Nephron (organoid): ENCODE data around the gene ACOT6.
A peak's percentile ranks its signal among the peaks of the same experiment; 100 is the strongest.
"Not testable (repeated sequence)": the region's sequence is repeated elsewhere in the genome, so short reads cannot be mapped to it uniquely, and the experiment has no call there.

Experiments used
- H3K27ac Mint-ChIP-seq, 3 experiments: 2 replicates each; pipeline ENCODE4 v1.8.0; 2020; ENCODE audit warnings: mixed read lengths in 3 of 3, mild to moderate bottlenecking in 2 of 3, moderate library complexity in 1 of 3
- H3K27me3 Mint-ChIP-seq: 2 replicates; pipeline ENCODE4 v1.8.0; 2021; ENCODE audit warnings: low read depth, mild to moderate bottlenecking, moderate library complexity, mixed read lengths
- H3K36me3 Mint-ChIP-seq: 2 replicates; pipeline ENCODE4 v1.8.0; 2020; ENCODE audit warnings: low read depth, mixed read lengths
- H3K4me1 Mint-ChIP-seq: 2 replicates; pipeline ENCODE4 v1.8.0; 2020; ENCODE audit warnings: mixed read lengths
- H3K4me3 Mint-ChIP-seq, 3 experiments: 2 replicates each; pipeline ENCODE4 v1.8.0; 2020; ENCODE audit warnings: mild to moderate bottlenecking in 3 of 3, mixed read lengths in 3 of 3, moderate library complexity in 2 of 3
- H3K9me3 Mint-ChIP-seq: 2 replicates; pipeline ENCODE4 v1.8.0; 2020; ENCODE audit warnings: mixed read lengths
- TF ChIP-seq, protein P1 (sequence below), 3 experiments: fragments of 200-600 bp; sonication (generic); IDR thresholded peaks; one replicate each; pipeline ENCODE4 v1.5.0; 2021; ENCODE audit warnings: antibody characterized with exemption in 3 of 3; ENCODE audit not compliant: unreplicated experiment in 3 of 3

ACOT6 gene

DNA sequence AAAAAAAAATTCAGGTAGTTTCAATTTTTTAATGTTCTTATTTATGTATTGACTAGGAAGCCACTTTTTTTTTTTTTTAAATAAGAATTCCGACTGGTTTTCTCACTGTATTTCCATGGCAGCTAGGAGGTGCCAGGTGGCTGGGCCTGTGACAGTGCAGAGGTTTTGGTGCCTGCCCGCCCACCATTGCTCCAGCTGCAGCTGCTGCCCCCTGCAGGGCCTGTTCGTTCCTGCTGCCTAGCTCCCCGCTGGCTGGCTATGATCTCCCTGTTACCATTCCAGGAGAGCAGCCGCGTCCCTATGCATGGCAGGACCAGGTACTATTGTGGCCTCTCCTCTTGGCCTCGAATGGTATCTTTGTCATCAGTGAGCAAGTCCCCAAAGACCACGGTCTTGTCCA, 41.4 kb upstream of the ACOT6 start:
- Mint-ChIP-seq H3K27ac (peak overlapping the region in 2 of 3 experiments; percentile 53 to 70), H3K36me3 (peaks cover 33% of the 10 kb centered on the region), H3K4me1 (peaks cover 27% of the 10 kb centered on the region), H3K4me3 (peak overlapping the region; percentile 71 to 80 (median 77))
- H3K9me3 Mint-ChIP-seq, H3K27me3 Mint-ChIP-seq: not testable (repeated sequence)
- TF ChIP-seq, protein P1, sequence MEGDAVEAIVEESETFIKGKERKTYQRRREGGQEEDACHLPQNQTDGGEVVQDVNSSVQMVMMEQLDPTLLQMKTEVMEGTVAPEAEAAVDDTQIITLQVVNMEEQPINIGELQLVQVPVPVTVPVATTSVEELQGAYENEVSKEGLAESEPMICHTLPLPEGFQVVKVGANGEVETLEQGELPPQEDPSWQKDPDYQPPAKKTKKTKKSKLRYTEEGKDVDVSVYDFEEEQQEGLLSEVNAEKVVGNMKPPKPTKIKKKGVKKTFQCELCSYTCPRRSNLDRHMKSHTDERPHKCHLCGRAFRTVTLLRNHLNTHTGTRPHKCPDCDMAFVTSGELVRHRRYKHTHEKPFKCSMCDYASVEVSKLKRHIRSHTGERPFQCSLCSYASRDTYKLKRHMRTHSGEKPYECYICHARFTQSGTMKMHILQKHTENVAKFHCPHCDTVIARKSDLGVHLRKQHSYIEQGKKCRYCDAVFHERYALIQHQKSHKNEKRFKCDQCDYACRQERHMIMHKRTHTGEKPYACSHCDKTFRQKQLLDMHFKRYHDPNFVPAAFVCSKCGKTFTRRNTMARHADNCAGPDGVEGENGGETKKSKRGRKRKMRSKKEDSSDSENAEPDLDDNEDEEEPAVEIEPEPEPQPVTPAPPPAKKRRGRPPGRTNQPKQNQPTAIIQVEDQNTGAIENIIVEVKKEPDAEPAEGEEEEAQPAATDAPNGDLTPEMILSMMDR (IDR thresholded peaks at IDR 0.05; ENCODE audit: unreplicated experiment in 3 of 3): peak; percentile 25 to 49 (median 44)

DNA sequence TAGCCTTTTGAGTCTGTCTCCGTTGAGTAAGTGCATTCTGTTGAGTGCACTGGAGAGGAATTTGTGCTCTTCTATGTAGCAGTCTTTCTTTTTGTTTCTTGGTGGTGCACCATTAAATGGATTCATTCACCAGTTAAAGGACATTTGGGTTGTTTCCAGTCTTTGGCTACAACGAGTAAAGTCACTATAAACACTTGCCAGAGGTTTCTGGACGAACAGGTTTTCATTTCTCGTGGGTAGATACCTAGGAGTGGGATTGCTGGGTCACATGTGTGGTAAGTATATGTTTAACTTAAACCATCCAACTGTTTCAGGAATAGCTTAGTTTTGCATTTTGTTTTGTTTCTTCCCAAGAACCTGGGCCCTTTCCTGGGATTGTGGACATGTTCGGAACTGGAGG, 39.3 kb upstream of the ACOT6 start:
- Mint-ChIP-seq H3K27ac (peak overlapping the region; percentile 47 to 92 (median 54)), H3K4me3 (peak overlapping the region in 2 of 3 experiments; percentile 27 to 38), H3K4me1 (peaks cover 19% of the 10 kb centered on the region), H3K36me3 (peaks cover 31% of the 10 kb centered on the region)
- not testable (repeated sequence) for H3K9me3 Mint-ChIP-seq, H3K27me3 Mint-ChIP-seq

DNA sequence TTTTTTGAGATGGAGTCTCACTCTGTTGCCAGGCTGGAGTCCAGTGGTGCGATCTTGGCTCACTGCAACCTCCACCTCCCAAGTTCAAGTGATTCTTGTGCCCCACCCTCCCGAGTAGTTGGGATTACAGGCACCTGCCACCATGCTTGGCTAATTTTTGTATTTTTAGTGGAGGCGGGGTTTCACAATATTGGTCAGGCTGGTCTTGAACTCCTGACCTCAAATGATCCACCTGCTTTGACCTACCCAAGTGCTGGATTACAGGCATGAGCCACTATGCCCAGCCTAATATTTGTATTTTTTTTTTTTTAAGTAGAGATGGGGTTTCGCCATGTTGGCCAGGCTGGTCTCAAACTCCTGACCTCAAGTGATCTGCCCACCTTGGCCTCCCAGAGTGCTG, 38.6 kb upstream of the ACOT6 start:
- peaks cover 31% of the 10 kb centered on the region for H3K36me3 Mint-ChIP-seq
- peaks cover 12% of the 10 kb centered on the region for H3K4me1 Mint-ChIP-seq
- not testable (repeated sequence) for H3K9me3 Mint-ChIP-seq, H3K4me3 Mint-ChIP-seq, H3K27me3 Mint-ChIP-seq
- peak overlapping the region in 1 of 3 experiments; percentile 92 for H3K27ac Mint-ChIP-seq

DNA sequence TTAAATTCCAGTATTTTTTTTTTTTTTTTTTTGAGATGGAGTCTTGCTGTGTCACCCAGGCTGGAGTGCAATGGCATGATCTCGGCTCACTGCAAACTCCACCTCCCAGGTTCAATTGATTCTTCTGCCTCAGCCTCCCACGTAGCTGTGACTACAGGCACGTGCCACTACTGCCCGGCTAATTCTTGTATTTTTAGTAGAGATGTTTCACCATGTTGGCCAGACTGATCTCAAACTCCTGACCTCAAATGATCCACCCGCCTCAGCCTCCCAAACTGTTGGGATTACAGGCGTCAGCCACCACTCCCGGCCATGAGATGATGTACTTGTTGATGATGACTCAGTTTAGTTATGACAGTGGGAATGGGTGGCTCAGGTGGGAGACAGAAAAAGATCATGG, 38.1 kb upstream of the ACOT6 start:
- not testable (repeated sequence) for H3K9me3 Mint-ChIP-seq, H3K27me3 Mint-ChIP-seq, H3K27ac Mint-ChIP-seq, H3K4me3 Mint-ChIP-seq, H3K4me1 Mint-ChIP-seq
- peaks cover 31% of the 10 kb centered on the region for H3K36me3 Mint-ChIP-seq

DNA sequence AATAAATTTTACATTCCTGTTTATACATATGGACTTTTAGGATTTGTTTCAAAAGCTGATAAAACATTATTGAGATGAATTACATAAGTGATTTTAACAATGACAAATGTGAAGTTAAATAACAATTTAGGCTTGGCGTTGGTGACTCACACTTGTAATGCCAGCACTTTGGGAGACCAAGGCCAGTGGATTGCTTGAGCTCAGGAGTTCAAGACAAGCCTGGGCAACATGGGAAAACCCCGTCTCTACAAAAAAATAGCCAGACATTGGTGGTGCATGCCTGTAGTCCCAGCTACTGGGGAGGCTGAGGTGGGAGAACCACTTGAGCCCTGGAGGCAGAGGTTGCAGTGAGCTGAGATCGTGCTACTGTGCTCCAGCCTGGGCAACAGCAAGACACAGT, 35.9 kb upstream of the ACOT6 start:
- no peak overlapping the region for H3K27ac Mint-ChIP-seq
- H3K9me3 Mint-ChIP-seq: no peaks in the 10 kb centered on the region
- no peaks in the 10 kb centered on the region for H3K4me1 Mint-ChIP-seq
- TF ChIP-seq, protein P1 (IDR thresholded peaks at IDR 0.05; ENCODE audit: unreplicated experiment in 3 of 3): no peak
- H3K27me3 Mint-ChIP-seq: no peaks in the 10 kb centered on the region
- no peak overlapping the region for H3K4me3 Mint-ChIP-seq
- peaks cover 46% of the 10 kb centered on the region for H3K36me3 Mint-ChIP-seq

DNA sequence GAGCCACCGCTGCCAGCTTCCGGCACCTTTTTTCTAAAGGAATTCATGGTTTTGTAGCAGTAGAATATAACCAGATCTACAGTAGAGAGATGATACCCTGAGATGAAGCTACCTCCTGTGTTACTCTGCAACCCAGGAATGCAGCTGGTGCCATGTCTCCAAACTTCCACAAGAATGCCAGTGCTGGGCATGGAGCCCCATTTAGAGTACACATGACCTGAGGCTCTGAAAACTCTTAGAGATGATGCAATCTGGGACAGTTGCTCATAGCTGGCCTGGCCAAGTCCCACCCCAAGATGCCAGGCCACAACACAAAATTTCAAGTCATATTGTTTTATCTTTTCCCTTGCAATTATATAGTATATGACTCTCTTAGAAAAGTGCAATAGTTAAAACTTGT, 35.1 kb upstream of the ACOT6 start:
- H3K4me1 Mint-ChIP-seq, H3K27me3 Mint-ChIP-seq, H3K4me3 Mint-ChIP-seq, H3K9me3 Mint-ChIP-seq, H3K27ac Mint-ChIP-seq: not testable (repeated sequence)
- peaks cover 44% of the 10 kb centered on the region for H3K36me3 Mint-ChIP-seq

DNA sequence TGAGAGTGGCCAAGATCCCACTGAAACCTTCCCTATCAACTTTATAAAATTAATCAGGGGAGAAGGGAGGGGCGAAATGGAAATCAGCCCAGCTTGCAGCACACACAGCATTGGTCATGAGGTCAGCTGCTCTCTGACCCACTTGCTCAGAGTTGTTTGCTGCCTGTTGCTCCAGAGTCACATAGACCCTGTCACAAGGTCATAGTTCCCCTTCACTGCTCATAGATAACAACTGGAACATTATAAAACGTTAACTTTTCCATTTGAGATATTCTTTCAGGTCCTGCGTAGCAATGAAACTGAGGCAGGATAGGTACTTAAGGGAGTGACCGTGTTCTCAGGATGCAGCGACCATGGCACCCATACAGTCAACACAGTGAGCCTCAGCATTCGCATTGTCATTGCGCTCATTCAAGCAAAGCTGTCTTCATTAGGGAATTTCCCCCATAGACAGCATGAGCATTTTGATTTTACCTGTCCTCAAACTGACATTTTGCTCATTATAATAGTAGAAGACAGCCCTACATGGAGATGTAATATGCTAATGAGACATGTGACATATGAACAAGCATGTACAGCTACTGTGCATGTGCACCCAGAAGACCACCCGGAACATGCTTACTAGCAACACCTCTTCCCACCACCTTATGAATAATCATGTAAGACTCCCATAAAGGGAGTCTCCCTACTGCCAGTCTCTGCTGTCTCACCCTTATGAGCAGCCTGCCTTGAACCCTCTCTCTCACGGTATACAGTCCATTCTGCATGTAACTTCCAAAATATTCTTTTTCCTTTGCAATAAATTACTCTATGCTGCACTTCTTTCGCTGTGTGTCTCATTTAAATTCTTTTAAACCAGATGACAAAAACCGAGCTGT, 30.0 kb upstream of the ACOT6 start:
- H3K36me3 Mint-ChIP-seq: peaks cover 25% of the 10 kb centered on the region
- not testable (repeated sequence) for H3K4me1 Mint-ChIP-seq, H3K27ac Mint-ChIP-seq, H3K4me3 Mint-ChIP-seq, H3K27me3 Mint-ChIP-seq, H3K9me3 Mint-ChIP-seq

DNA sequence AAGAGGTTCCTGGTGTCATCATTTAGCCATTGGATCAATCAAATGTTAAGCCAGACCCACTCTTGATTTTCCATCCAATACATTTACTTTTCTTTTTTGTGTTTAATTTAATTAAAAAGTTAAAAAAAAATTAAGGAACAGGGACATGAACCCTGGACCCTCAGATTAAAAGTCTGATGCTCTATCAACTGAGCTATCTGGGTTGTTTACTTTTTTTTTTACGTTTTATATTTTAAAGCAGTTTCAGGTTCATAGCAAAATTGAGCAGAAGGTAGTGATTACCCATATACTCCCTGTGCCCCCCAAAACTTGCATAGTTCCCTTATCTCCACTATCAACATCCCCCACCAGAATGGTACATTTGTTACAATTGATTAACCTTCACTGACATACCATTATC, 23.6 kb upstream of the ACOT6 start:
- H3K9me3 Mint-ChIP-seq: no peaks in the 10 kb centered on the region
- no peak overlapping the region for H3K4me3 Mint-ChIP-seq
- H3K27ac Mint-ChIP-seq: no peak overlapping the region
- no peaks in the 10 kb centered on the region for H3K36me3 Mint-ChIP-seq
- TF ChIP-seq, protein P1 (IDR thresholded peaks at IDR 0.05; ENCODE audit: unreplicated experiment in 3 of 3): no peak
- H3K27me3 Mint-ChIP-seq: no peaks in the 10 kb centered on the region
- no peaks in the 10 kb centered on the region for H3K4me1 Mint-ChIP-seq
